ENCODE measurements around the gene PITPNM1.

PITPNM1 gene

DNA sequence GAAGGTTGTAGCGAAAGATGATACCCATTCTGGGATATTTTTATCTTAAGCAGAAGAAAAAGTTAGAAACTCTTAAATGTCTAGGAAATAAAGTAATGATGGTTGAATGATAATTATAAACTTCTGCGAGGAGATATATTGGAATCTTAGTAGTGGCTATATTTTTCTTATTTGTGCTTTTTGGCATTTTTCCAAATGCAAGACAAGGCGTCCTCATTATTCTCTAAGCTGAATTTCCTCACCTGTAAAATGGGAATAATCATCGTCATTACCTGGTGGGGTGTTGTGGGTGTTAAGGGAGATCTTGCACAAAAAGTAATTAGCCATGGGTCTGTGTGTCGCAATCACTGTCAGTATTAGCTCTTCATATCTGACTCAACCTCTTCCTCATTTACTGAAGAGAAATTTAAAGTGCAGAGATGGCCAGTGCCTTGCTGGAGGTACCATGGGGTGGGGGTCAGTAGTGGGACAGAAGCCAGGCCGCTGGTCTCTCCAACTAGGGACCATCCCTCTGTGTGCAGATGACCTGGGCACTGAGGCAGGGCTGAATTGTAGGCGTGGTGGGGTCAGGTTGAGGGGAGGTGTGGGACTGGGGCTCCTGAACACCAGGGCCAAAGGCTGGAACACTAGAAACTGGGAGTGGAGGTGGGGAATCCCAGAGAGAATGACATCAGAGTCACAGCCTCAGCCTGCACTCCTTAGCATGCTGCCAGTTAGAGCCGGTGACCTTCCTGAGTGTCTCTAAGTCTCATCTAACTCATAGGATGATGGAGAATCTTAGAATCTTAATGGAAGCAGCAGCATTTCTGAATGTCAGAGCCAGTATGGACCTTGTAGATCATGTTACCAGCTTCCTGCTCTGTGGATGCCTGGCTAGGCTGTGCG lies 4.1 kb downstream of the PITPNM1 start:
- H3K18ac ChIP-seq (ENCODE audit: low read depth in 1 of 2, low read length in 2 of 2), result no peak overlapping the region
- no peak overlapping the region for H4K91ac ChIP-seq (ENCODE audit: low read length)
- no peak for DNase-seq
- H2AFZ ChIP-seq (ENCODE audit: low read depth, low read length), result no peak overlapping the region
- H2BK15ac ChIP-seq (ENCODE audit: low read depth, poor library complexity, severe bottlenecking), result no peak overlapping the region
- no peak overlapping the region for H3K4ac ChIP-seq (ENCODE audit: low read depth in 1 of 2, low read length in 2 of 2)
- peaks cover 40% of the 10 kb centered on the region for H3K4me1 ChIP-seq (ENCODE audit: control insufficient read depth, insufficient read depth, low read depth, low read length)
- H3K9ac ChIP-seq (ENCODE audit: low read length), result no peak overlapping the region
- no peak overlapping the region for H3K14ac ChIP-seq (ENCODE audit: low read length in 2 of 2)
- no peak overlapping the region for H3K27ac ChIP-seq (ENCODE audit: low read length, poor library complexity, severe bottlenecking)
- no peak overlapping the region for H2BK12ac ChIP-seq (ENCODE audit: low read length in 2 of 2)
- peaks cover 6 to 71% of the 10 kb centered on the region in 2 experiments for H3K36me3 ChIP-seq (ENCODE audit: control insufficient read depth in 1 of 2, insufficient read depth in 2 of 2, low read depth in 1 of 2, low read length in 2 of 2)
- H3K27me3 ChIP-seq (ENCODE audit: control insufficient read depth in 1 of 2, insufficient read depth in 1 of 2, low read length in 2 of 2), result no peaks in the 10 kb centered on the region
- WGBS, result 98% methylated on average over 6 of the region's 9 CpGs
- peaks cover 42% of the 10 kb centered on the region for H3K79me1 ChIP-seq (replicated peaks; ENCODE audit: low read length, poor library complexity, severe bottlenecking)
- no peak overlapping the region for H3K4me2 ChIP-seq (ENCODE audit: low read length, poor library complexity, severe bottlenecking)
- H2BK120ac ChIP-seq (ENCODE audit: low read depth, low read length), result no peak overlapping the region
- H2BK5ac ChIP-seq (ENCODE audit: low read depth, low read length, poor library complexity, severe bottlenecking), result no peak overlapping the region
- H3K23ac ChIP-seq (ENCODE audit: low read length in 2 of 2), result no peak overlapping the region
- no peak overlapping the region for H3K4me3 ChIP-seq (ENCODE audit: insufficient read depth in 1 of 2, low read depth in 1 of 2, low read length in 2 of 2)
- H3K9me3 ChIP-seq (ENCODE audit: control insufficient read depth, low read length), result no peaks in the 10 kb centered on the region
- no peak overlapping the region for H4K8ac ChIP-seq (ENCODE audit: low read length)
- no peak overlapping the region for H2AK5ac ChIP-seq (ENCODE audit: low read length, severe bottlenecking)

GRCh38 chr11:67500484-67500821 lies 4.7 kb downstream of the PITPNM1 start:
- Histone ChIP-seq H3K9me3 (ENCODE audit: control insufficient read depth, low read length) (no peaks in the 10 kb centered on the region), H2AK5ac (ENCODE audit: low read length, severe bottlenecking) (no peak overlapping the region), H3K4me1 (ENCODE audit: control insufficient read depth, insufficient read depth, low read depth, low read length) (peaks cover 33% of the 10 kb centered on the region), H2BK15ac (ENCODE audit: low read depth, poor library complexity, severe bottlenecking) (no peak overlapping the region), H3K9ac (ENCODE audit: low read length) (no peak overlapping the region), H4K8ac (ENCODE audit: low read length) (no peak overlapping the region), H3K27ac (ENCODE audit: low read length, poor library complexity, severe bottlenecking) (no peak overlapping the region), H2BK120ac (ENCODE audit: low read depth, low read length) (no peak overlapping the region), H2BK5ac (ENCODE audit: low read depth, low read length, poor library complexity, severe bottlenecking) (no peak overlapping the region), H3K4me2 (ENCODE audit: low read length, poor library complexity, severe bottlenecking) (no peak overlapping the region), H2BK12ac (ENCODE audit: low read length in 2 of 2) (no peak overlapping the region), H3K36me3 (ENCODE audit: control insufficient read depth in 1 of 2, insufficient read depth in 2 of 2, low read depth in 1 of 2, low read length in 2 of 2) (peaks cover 6 to 77% of the 10 kb centered on the region in 2 experiments), H2AFZ (ENCODE audit: low read depth, low read length) (no peak overlapping the region), H3K23ac (ENCODE audit: low read length in 2 of 2) (no peak overlapping the region), H3K4me3 (ENCODE audit: insufficient read depth in 1 of 2, low read depth in 1 of 2, low read length in 2 of 2) (no peak overlapping the region), H3K79me1 (replicated peaks; ENCODE audit: low read length, poor library complexity, severe bottlenecking) (peaks cover 47% of the 10 kb centered on the region), H3K18ac (ENCODE audit: low read depth in 1 of 2, low read length in 2 of 2) (no peak overlapping the region), H3K27me3 (ENCODE audit: control insufficient read depth in 1 of 2, insufficient read depth in 1 of 2, low read length in 2 of 2) (no peaks in the 10 kb centered on the region), H4K91ac (ENCODE audit: low read length) (no peak overlapping the region), H3K4ac (ENCODE audit: low read depth in 1 of 2, low read length in 2 of 2) (no peak overlapping the region), H3K14ac (ENCODE audit: low read length in 2 of 2) (no peak overlapping the region)
- 100% methylated on average over 1 of the region's 1 CpG for WGBS
- DNase-seq, result no peak

GRCh38 chr11:67499808-67500483 lies 5.2 kb downstream of the PITPNM1 start:
- Histone ChIP-seq H4K8ac (ENCODE audit: low read length) (no peak overlapping the region), H3K27ac (ENCODE audit: low read length, poor library complexity, severe bottlenecking) (no peak overlapping the region), H2BK12ac (ENCODE audit: low read length in 2 of 2) (no peak overlapping the region), H4K91ac (ENCODE audit: low read length) (no peak overlapping the region), H2AK5ac (ENCODE audit: low read length, severe bottlenecking) (no peak overlapping the region), H2AFZ (ENCODE audit: low read depth, low read length) (no peak overlapping the region), H3K4me3 (ENCODE audit: insufficient read depth in 1 of 2, low read depth in 1 of 2, low read length in 2 of 2) (no peak overlapping the region), H3K9me3 (ENCODE audit: control insufficient read depth, low read length) (no peaks in the 10 kb centered on the region), H3K4me1 (ENCODE audit: control insufficient read depth, insufficient read depth, low read depth, low read length) (peaks cover 33% of the 10 kb centered on the region), H3K23ac (ENCODE audit: low read length in 2 of 2) (no peak overlapping the region), H3K18ac (ENCODE audit: low read depth in 1 of 2, low read length in 2 of 2) (no peak overlapping the region), H2BK15ac (ENCODE audit: low read depth, poor library complexity, severe bottlenecking) (no peak overlapping the region), H3K79me1 (replicated peaks; ENCODE audit: low read length, poor library complexity, severe bottlenecking) (peaks cover 47% of the 10 kb centered on the region), H2BK5ac (ENCODE audit: low read depth, low read length, poor library complexity, severe bottlenecking) (no peak overlapping the region), H2BK120ac (ENCODE audit: low read depth, low read length) (no peak overlapping the region), H3K4me2 (ENCODE audit: low read length, poor library complexity, severe bottlenecking) (no peak overlapping the region), H3K4ac (ENCODE audit: low read depth in 1 of 2, low read length in 2 of 2) (no peak overlapping the region), H3K27me3 (ENCODE audit: control insufficient read depth in 1 of 2, insufficient read depth in 1 of 2, low read length in 2 of 2) (no peaks in the 10 kb centered on the region), H3K14ac (ENCODE audit: low read length in 2 of 2) (no peak overlapping the region), H3K36me3 (ENCODE audit: control insufficient read depth in 1 of 2, insufficient read depth in 2 of 2, low read depth in 1 of 2, low read length in 2 of 2) (peaks cover 6 to 83% of the 10 kb centered on the region in 2 experiments), H3K9ac (ENCODE audit: low read length) (no peak overlapping the region)
- 96% methylated on average over 24 of the region's 26 CpGs for WGBS
- DNase-seq, result no peak

DNA sequence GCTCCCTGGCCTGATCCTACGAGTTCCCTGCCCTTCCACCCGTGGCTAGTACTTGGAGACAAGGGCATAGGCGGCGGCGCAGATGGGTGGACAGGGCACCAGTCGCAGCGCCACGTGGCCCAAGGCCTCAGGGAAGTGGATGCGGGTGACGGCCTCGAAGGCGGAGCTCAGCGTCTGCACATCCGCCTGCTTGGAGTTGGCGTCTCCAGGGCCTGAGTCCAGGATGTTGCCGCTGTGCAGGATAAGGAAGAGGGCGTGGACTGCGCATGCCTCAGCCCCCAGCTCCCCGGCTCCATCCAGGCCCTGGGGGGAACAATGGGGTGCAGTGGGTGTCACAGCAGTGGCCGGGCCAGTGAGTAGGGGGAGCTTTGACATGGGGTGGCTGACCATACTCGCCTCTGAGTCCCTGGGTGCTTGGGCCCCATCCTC lies 6.6 kb downstream of the PITPNM1 start:
- 91% methylated on average over 21 of the region's 21 CpGs for whole genome bisulfite sequencing
- no peak overlapping the region for H3K14ac ChIP-seq (ENCODE audit: low read length in 2 of 2)
- no peak overlapping the region for H3K4me2 ChIP-seq (ENCODE audit: low read length, poor library complexity, severe bottlenecking)
- H2BK15ac ChIP-seq (ENCODE audit: low read depth, poor library complexity, severe bottlenecking), result no peak overlapping the region
- H4K8ac ChIP-seq (ENCODE audit: low read length), result no peak overlapping the region
- no peak overlapping the region for H3K23ac ChIP-seq (ENCODE audit: low read length in 2 of 2)
- no peak overlapping the region for H3K18ac ChIP-seq (ENCODE audit: low read depth in 1 of 2, low read length in 2 of 2)
- H3K4me3 ChIP-seq (ENCODE audit: insufficient read depth in 1 of 2, low read depth in 1 of 2, low read length in 2 of 2), result no peak overlapping the region
- no peak for DNase-seq
- peaks cover 57% of the 10 kb centered on the region for H3K79me1 ChIP-seq (replicated peaks; ENCODE audit: low read length, poor library complexity, severe bottlenecking)
- no peak overlapping the region for H2AK5ac ChIP-seq (ENCODE audit: low read length, severe bottlenecking)
- peaks cover 7 to 92% of the 10 kb centered on the region in 2 experiments for H3K36me3 ChIP-seq (ENCODE audit: control insufficient read depth in 1 of 2, insufficient read depth in 2 of 2, low read depth in 1 of 2, low read length in 2 of 2)
- H2BK12ac ChIP-seq (ENCODE audit: low read length in 2 of 2), result no peak overlapping the region
- H3K9ac ChIP-seq (ENCODE audit: low read length), result no peak overlapping the region
- H3K4ac ChIP-seq (ENCODE audit: low read depth in 1 of 2, low read length in 2 of 2), result no peak overlapping the region
- H2AFZ ChIP-seq (ENCODE audit: low read depth, low read length), result no peak overlapping the region
- no peak overlapping the region for H2BK5ac ChIP-seq (ENCODE audit: low read depth, low read length, poor library complexity, severe bottlenecking)
- H3K9me3 ChIP-seq (ENCODE audit: control insufficient read depth, low read length), result no peaks in the 10 kb centered on the region
- H2BK120ac ChIP-seq (ENCODE audit: low read depth, low read length), result no peak overlapping the region
- no peak overlapping the region for H3K27ac ChIP-seq (ENCODE audit: low read length, poor library complexity, severe bottlenecking)
- no peaks in the 10 kb centered on the region for H3K27me3 ChIP-seq (ENCODE audit: control insufficient read depth in 1 of 2, insufficient read depth in 1 of 2, low read length in 2 of 2)
- H4K91ac ChIP-seq (ENCODE audit: low read length), result no peak overlapping the region
- peaks cover 26% of the 10 kb centered on the region for H3K4me1 ChIP-seq (ENCODE audit: control insufficient read depth, insufficient read depth, low read depth, low read length)

Measured in mesenchymal stem cell (in vitro differentiated cells and primary cell).